Keratinocyte (primary cell): ENCODE data around the gene CWF19L1. TPM values are rescaled to one million over a fixed set of nuclear protein-coding genes. Genes with fewer than 3 reads are reported as not detected.

Experiments
- DNase-seq: peaks from one replicate; pipeline ENCODE4 v3.0.0-alpha.2; 2011; ENCODE audit warnings: low read depth, missing footprints, low spot score
- FAIRE-seq: peaks from 2 replicates; lab custom pipeline; 2011; peaks lifted over from hg19 to GRCh38; lab: Jason Lieb, UNC
- H2AFZ ChIP-seq: 2 replicates; pipeline ENCODE4 v1.6.0; 2012; ENCODE audit warnings: low read length, control low read depth, inconsistent platforms; ENCODE audit not compliant: control insufficient read depth
- H3K27ac ChIP-seq: 2 replicates; pipeline ENCODE4 v1.5.1; 2011; ENCODE audit warnings: low read length; ENCODE audit not compliant: control insufficient read depth, insufficient read depth
- H3K27me3 ChIP-seq: 3 replicates; pipeline ENCODE4 v1.6.0; 2011; ENCODE audit warnings: low read length; ENCODE audit not compliant: control insufficient read depth, insufficient read depth; ENCODE audit errors: extremely low read depth
- H3K36me3 ChIP-seq, 2 experiments: 2 replicates in 1 of 2; 3 replicates in 1 of 2; pipeline ENCODE4 v1.5.1; 2011; ENCODE audit warnings: low read length in 2 of 2, mild to moderate bottlenecking in 1 of 2; ENCODE audit not compliant: control insufficient read depth in 2 of 2, insufficient read depth in 2 of 2; ENCODE audit errors: extremely low read depth in 1 of 2
- H3K4me1 ChIP-seq: 3 replicates; pipeline ENCODE4 v1.5.1; 2011; ENCODE audit warnings: low read length; ENCODE audit not compliant: control insufficient read depth, insufficient read depth; ENCODE audit errors: extremely low read depth
- H3K4me2 ChIP-seq: 3 replicates; pipeline ENCODE4 v1.6.0; 2011; ENCODE audit warnings: low read depth, low read length; ENCODE audit not compliant: control insufficient read depth, insufficient read depth; ENCODE audit errors: extremely low read depth
- H3K4me3 ChIP-seq, 3 experiments: fragments of 200-600 bp in 1 of 3; sonication (generic) in 1 of 3; 2 replicates in 2 of 3; 3 replicates in 1 of 3; pipeline ENCODE4 v1.5.1; 2011 to 2016; ENCODE audit warnings: low read length in 3 of 3, mild to moderate bottlenecking in 3 of 3, control low read depth in 2 of 3, inconsistent platforms in 1 of 3, low read depth in 1 of 3, mixed read lengths in 1 of 3, mixed run types in 1 of 3, moderate library complexity in 1 of 3; ENCODE audit not compliant: control insufficient read depth in 2 of 3, insufficient read depth in 2 of 3; ENCODE audit errors: extremely low read depth in 1 of 3
- H3K79me2 ChIP-seq: 2 replicates; pipeline ENCODE4 v1.6.0; 2012; ENCODE audit warnings: low read length; ENCODE audit not compliant: control insufficient read depth, insufficient read depth
- H3K9ac ChIP-seq: 3 replicates; pipeline ENCODE4 v1.6.0; 2011; ENCODE audit warnings: low read length; ENCODE audit not compliant: control insufficient read depth, insufficient read depth; ENCODE audit errors: extremely low read depth
- H3K9me1 ChIP-seq: 3 replicates; pipeline ENCODE4 v1.6.0; 2011; ENCODE audit warnings: low read length; ENCODE audit not compliant: control insufficient read depth, insufficient read depth; ENCODE audit errors: extremely low read depth
- H3K9me3 ChIP-seq: 2 replicates; pipeline ENCODE4 v1.5.1; 2012; ENCODE audit warnings: low read depth, low read length; ENCODE audit not compliant: control insufficient read depth
- H4K20me1 ChIP-seq: 3 replicates; pipeline ENCODE4 v1.6.0; 2011; ENCODE audit warnings: low read length; ENCODE audit not compliant: control insufficient read depth, insufficient read depth; ENCODE audit errors: extremely low read depth
- CTCF ChIP-seq, 3 experiments: IDR thresholded peaks in 1 of 3; conservative IDR thresholded peaks in 1 of 3; optimal IDR thresholded peaks in 1 of 3; 2 replicates in 2 of 3; 3 replicates in 1 of 3; pipeline versions ENCODE3 to v1.5.1; 2011; ENCODE audit warnings: low read length in 3 of 3, mild to moderate bottlenecking in 3 of 3, moderate library complexity in 2 of 3, control low read depth in 1 of 3, inconsistent platforms in 1 of 3; ENCODE audit not compliant: insufficient read depth in 2 of 3; ENCODE audit errors: extremely low read depth in 1 of 3
- EZH2 ChIP-seq: IDR thresholded peaks from one replicate; pipeline ENCODE4 v1.6.1; 2012; ENCODE audit warnings: inconsistent platforms, mild to moderate bottlenecking, low read length, moderate library complexity
- dilution Hi-C: fragments of 300-500 bp; cut with MboI; formaldehyde crosslinking; loops from one replicate; pipeline ENCODE4 v1.7.0; 2020; ENCODE audit warnings: low sequenced_read_pairs; ENCODE audit not compliant: extremely low pct_ligation_motif_present
- polyA plus RNA-seq, 5 experiments: library from polyadenylated mRNA; depleted of rRNA in 3 of 5; stranded (reverse) in 3 of 5; stranded (forward) in 1 of 5; unstranded in 1 of 5; fragments of >200 nt; gene quantifications; 1 replicate in 1 of 5; 2 replicates in 3 of 5; 3 replicates in 1 of 5; pipeline versions ENCODE4 v1.2.1 to v1.2.3, GENCODE V29; 2011 to 2012; ENCODE audit warnings: missing spikeins in 2 of 5, low read depth in 1 of 5, low replicate concordance in 1 of 5

Gene CWF19L1
- polyA plus RNA-seq, 1 donor (not counting 4 experiments of a cell fraction or from before 2014, with no cell fraction given), result 20.2 TPM

GRCh38 chr10:100201549-100201948 is 65.9 kb downstream of the CWF19L1 start:
- Histone ChIP-seq H3K9ac (no peak overlapping the region), H3K4me1 (no peaks in the 10 kb centered on the region), H3K27me3 (no peaks in the 10 kb centered on the region), H3K4me3 (no peak overlapping the region), H3K79me2 (no peaks in the 10 kb centered on the region), H3K9me3 (no peaks in the 10 kb centered on the region), H3K4me2 (no peak overlapping the region), H3K36me3 (peaks cover 13 to 23% of the 10 kb centered on the region in 2 experiments), H2AFZ (no peak overlapping the region), H3K27ac (no peak overlapping the region), H3K9me1 (no peaks in the 10 kb centered on the region), H4K20me1 (no peaks in the 10 kb centered on the region)
- FAIRE-seq (no peak), DNase-seq (no peak)
- TF ChIP-seq EZH2, result no peak
- no peak for TF ChIP-seq CTCF (optimal IDR thresholded peaks at IDR 0.05 in 1 of 3, IDR thresholded peaks at IDR 0.05 in 1 of 3, conservative IDR thresholded peaks at IDR 0.05 in 1 of 3; ENCODE audit: extremely low read depth in 1 of 3, insufficient read depth in 2 of 3, low read length in 3 of 3)
- dilution Hi-C loops, result no loop called here

GRCh38 chr10:100194711-100195110 is 72.7 kb downstream of the CWF19L1 start:
- no peak overlapping the region for H2AFZ ChIP-seq
- no peak for FAIRE-seq
- dilution Hi-C loops, result no loop called here
- H3K9me3 ChIP-seq, result no peaks in the 10 kb centered on the region
- H3K27ac ChIP-seq, result no peak overlapping the region
- H3K4me3 ChIP-seq, result no peak overlapping the region
- H3K4me1 ChIP-seq, result no peaks in the 10 kb centered on the region
- H3K27me3 ChIP-seq, result no peaks in the 10 kb centered on the region
- no peak for DNase-seq
- H3K9me1 ChIP-seq, result no peaks in the 10 kb centered on the region
- no peaks in the 10 kb centered on the region for H3K79me2 ChIP-seq
- no peaks in the 10 kb centered on the region for H4K20me1 ChIP-seq
- H3K9ac ChIP-seq, result no peak overlapping the region
- TF ChIP-seq EZH2 (no peak), CTCF (optimal IDR thresholded peaks at IDR 0.05 in 1 of 3, IDR thresholded peaks at IDR 0.05 in 1 of 3, conservative IDR thresholded peaks at IDR 0.05 in 1 of 3; ENCODE audit: extremely low read depth in 1 of 3, insufficient read depth in 2 of 3, low read length in 3 of 3) (no peak)
- H3K36me3 ChIP-seq, result peaks cover 16 to 21% of the 10 kb centered on the region in 2 experiments
- no peak overlapping the region for H3K4me2 ChIP-seq
